ENCODE measurements around the gene SUPT20HL1.

The SUPT20HL1 gene

DNA sequence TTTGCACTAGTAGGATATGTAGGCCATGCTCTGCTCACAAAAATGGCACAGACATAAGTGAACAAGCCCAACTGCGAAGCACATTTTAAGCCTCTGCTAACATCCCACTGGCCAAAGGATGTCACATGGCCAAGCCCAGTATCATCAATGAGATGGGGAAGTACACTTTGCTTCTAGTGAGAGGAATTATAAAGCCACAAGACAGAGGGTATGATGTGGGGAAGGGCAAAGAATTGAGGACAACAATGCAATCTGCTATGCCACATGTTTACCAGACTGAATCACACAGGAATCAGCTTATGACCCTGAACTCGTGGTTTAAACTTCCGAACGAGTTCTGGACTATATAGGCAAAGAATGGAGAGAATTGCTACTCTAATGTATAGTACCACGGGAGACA, 39.1 kb downstream of the SUPT20HL1 start:
- DNase-seq, result no peak

DNA sequence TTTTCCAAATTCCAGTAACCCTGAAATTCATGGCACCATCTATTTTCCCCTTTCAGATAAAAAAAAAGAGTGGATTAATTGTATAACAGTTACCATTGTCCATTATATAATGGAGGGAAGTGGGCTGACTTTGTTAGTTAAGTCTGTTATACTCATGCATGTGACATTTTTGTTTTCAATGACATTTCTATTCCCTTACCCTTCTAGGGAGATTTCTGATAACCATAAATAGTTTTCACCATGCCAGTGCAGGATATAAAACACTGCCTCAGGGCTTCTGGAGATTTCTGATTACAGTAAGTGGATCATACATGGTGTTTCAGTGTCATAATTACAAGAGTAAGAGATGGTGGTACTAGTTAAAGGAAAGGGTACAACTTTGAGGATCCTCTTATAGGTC, 45.5 kb downstream of the SUPT20HL1 start:
- DNase-seq, result no peak

Measured in activated gamma-delta T cell treated with Interleukin-2 at 50 U/mL for 16 hours (primary cell).